Stomach (tissue), 4 donors: ENCODE results near the gene ACTL7A.

ENCODE experiments used
- POLR2A ChIP-seq, 4 donors: fragments of 450-650 bp; IDR thresholded peaks; one replicate each; pipeline ENCODE4 v1.6.1; 2016; ENCODE audit warnings: antibody characterized with exemption in 4 of 4, control low read depth in 2 of 4, mild to moderate bottlenecking in 1 of 4, moderate library complexity in 1 of 4
- TF ChIP-seq, protein P1 (sequence below), 7 experiments: fragments of 450-650 bp in 4 of 7; fragments of 200-600 bp in 3 of 7; sonication (generic) in 3 of 7; IDR thresholded peaks; one replicate each; pipeline ENCODE4 v1.5.1; 2016 to 2019; ENCODE audit warnings: antibody characterized with exemption in 7 of 7, control low read depth in 2 of 7, mild to moderate bottlenecking in 1 of 7

DNA sequence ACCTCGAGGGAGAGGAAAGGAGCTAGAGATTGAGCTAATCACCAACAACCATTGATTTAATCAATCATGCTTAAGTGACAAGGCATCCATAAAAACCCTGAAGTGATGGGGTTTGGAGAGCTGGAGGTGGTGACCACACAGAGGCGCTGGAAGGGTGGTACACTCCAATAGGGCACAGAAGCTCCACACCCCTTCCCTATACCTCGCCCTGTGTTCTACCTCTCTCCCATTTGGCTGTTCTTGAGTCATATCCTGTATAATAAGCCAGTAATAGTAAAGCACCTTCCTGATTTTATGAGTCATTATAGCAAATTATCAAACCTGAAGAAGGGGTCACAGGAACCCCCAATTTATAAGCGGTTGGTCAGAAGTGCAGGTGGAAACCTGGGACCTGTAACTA lies 24.5 kb upstream of the ACTL7A start:
- TF ChIP-seq, protein P1, sequence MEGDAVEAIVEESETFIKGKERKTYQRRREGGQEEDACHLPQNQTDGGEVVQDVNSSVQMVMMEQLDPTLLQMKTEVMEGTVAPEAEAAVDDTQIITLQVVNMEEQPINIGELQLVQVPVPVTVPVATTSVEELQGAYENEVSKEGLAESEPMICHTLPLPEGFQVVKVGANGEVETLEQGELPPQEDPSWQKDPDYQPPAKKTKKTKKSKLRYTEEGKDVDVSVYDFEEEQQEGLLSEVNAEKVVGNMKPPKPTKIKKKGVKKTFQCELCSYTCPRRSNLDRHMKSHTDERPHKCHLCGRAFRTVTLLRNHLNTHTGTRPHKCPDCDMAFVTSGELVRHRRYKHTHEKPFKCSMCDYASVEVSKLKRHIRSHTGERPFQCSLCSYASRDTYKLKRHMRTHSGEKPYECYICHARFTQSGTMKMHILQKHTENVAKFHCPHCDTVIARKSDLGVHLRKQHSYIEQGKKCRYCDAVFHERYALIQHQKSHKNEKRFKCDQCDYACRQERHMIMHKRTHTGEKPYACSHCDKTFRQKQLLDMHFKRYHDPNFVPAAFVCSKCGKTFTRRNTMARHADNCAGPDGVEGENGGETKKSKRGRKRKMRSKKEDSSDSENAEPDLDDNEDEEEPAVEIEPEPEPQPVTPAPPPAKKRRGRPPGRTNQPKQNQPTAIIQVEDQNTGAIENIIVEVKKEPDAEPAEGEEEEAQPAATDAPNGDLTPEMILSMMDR (IDR thresholded peaks at IDR 0.05) = no peak
- no peak for TF ChIP-seq POLR2A (IDR thresholded peaks at IDR 0.05)
